ENCODE data around the gene NR2F6. TPM values are rescaled to one million over a fixed set of nuclear protein-coding genes. Genes with fewer than 3 reads are reported as not detected.

NR2F6 gene
- polyA plus RNA-seq, 1 donor (not counting 4 experiments of a cell fraction or from before 2014, with no cell fraction given), result 12.3 TPM

DNA sequence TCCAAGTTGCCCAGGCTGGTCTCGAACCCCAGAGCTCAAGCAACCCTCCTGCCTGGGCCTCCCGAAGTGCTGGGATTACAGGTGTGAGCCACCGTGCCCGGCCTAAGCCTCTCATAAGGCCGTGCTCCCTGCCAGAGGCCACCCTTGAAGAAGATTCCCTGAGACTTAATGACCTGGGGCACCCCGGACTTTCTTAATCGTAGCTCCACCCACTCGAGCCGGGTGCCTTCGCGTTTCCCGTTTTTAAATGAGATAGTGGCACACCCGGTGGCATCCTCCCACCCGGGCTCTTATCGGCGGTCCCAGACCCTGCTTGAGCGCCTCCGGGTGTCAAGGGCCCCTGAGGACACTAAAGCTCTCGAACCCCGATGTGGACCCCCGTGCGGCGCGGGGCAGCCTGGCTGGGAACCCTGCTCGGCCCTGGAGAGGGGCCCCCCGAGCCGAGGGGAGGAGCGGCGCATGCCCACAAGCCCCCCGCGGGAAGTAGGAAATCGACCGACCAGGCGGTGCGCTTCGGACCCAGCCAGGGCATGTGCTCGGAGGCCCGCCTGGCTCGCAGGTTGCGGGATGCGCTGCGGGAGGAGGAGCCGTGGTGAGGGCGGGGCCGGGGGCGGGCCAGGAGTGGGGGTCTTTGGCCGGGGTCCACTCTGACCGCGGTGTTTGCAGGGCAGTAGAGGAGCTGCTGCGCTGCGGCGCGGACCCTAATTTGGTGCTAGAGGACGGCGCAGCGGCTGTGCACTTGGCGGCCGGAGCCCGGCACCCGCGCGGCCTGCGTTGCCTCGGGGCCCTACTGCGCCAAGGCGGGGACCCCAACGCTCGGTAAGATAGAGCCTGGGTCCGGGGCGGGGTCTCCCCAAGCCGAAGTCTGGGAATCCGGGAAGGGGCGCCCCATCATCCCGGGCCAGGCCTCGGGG is 35.9 kb upstream of the NR2F6 start, which contains the start of gene ANKLE1:
Gene ANKLE1, plus strand, starts transcription at position 511 of the 914 bp plus-strand sequence. Its CDS starts 20 bp downstream, at position 531.
- DNase-seq (ENCODE audit: low read depth, low spot score) (no peak), FAIRE-seq (no peak)
- Histone ChIP-seq H3K79me2 (ENCODE audit: control insufficient read depth, insufficient read depth, low read length) (no peaks in the 10 kb centered on the region), H3K4me2 (ENCODE audit: control insufficient read depth, extremely low read depth, insufficient read depth, low read depth, low read length) (peak within 1 kb of the TSS; percentile 91), H3K9me3 (ENCODE audit: control insufficient read depth, low read depth, low read length) (no peaks in the 10 kb centered on the region), H3K27me3 (ENCODE audit: control insufficient read depth, extremely low read depth, insufficient read depth, low read length) (no peaks in the 10 kb centered on the region), H3K9me1 (ENCODE audit: control insufficient read depth, extremely low read depth, insufficient read depth, low read length) (no peaks in the 10 kb centered on the region), H3K36me3 (ENCODE audit: control insufficient read depth in 2 of 2, extremely low read depth in 1 of 2, insufficient read depth in 2 of 2, low read length in 2 of 2) (peaks cover 3 to 10% of the 10 kb centered on the region in 2 experiments), H3K4me3 (ENCODE audit: control insufficient read depth in 2 of 3, extremely low read depth in 1 of 3, insufficient read depth in 2 of 3, low read depth in 1 of 3, low read length in 3 of 3) (peak within 1 kb of the TSS; percentile 9 to 60 (median 44)), H3K4me1 (ENCODE audit: control insufficient read depth, extremely low read depth, insufficient read depth, low read length) (peaks cover 6% of the 10 kb centered on the region), H4K20me1 (ENCODE audit: control insufficient read depth, extremely low read depth, insufficient read depth, low read length) (no peaks in the 10 kb centered on the region), H3K27ac (ENCODE audit: control insufficient read depth, insufficient read depth, low read length) (no peak within 1 kb of the TSS), H3K9ac (ENCODE audit: control insufficient read depth, extremely low read depth, insufficient read depth, low read length) (peak within 1 kb of the TSS; percentile 28), H2AFZ (ENCODE audit: control insufficient read depth, low read length) (peak within 1 kb of the TSS; percentile 78)
- TF ChIP-seq, protein P1, sequence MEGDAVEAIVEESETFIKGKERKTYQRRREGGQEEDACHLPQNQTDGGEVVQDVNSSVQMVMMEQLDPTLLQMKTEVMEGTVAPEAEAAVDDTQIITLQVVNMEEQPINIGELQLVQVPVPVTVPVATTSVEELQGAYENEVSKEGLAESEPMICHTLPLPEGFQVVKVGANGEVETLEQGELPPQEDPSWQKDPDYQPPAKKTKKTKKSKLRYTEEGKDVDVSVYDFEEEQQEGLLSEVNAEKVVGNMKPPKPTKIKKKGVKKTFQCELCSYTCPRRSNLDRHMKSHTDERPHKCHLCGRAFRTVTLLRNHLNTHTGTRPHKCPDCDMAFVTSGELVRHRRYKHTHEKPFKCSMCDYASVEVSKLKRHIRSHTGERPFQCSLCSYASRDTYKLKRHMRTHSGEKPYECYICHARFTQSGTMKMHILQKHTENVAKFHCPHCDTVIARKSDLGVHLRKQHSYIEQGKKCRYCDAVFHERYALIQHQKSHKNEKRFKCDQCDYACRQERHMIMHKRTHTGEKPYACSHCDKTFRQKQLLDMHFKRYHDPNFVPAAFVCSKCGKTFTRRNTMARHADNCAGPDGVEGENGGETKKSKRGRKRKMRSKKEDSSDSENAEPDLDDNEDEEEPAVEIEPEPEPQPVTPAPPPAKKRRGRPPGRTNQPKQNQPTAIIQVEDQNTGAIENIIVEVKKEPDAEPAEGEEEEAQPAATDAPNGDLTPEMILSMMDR (optimal IDR thresholded peaks at IDR 0.05 in 1 of 3, IDR thresholded peaks at IDR 0.05 in 1 of 3, conservative IDR thresholded peaks at IDR 0.05 in 1 of 3; ENCODE audit: extremely low read depth in 1 of 3, insufficient read depth in 2 of 3, low read length in 3 of 3), result no peak
- TF ChIP-seq EZH2 (IDR thresholded peaks at IDR 0.05; ENCODE audit: low read length), result no peak
- dilution Hi-C loops (cut with MboI; ENCODE audit: extremely low pct_ligation_motif_present, low sequenced_read_pairs), result no loop called here

GRCh38 chr19:17279436-17279835 is 33.7 kb upstream of the NR2F6 start:
- H3K9me1 ChIP-seq (ENCODE audit: control insufficient read depth, extremely low read depth, insufficient read depth, low read length), result no peaks in the 10 kb centered on the region
- TF ChIP-seq, protein P1 (optimal IDR thresholded peaks at IDR 0.05 in 1 of 3, IDR thresholded peaks at IDR 0.05 in 1 of 3, conservative IDR thresholded peaks at IDR 0.05 in 1 of 3; ENCODE audit: extremely low read depth in 1 of 3, insufficient read depth in 2 of 3, low read length in 3 of 3), result no peak
- no peak for TF ChIP-seq EZH2 (IDR thresholded peaks at IDR 0.05; ENCODE audit: low read length)
- no peak overlapping the region for H2AFZ ChIP-seq (ENCODE audit: control insufficient read depth, low read length)
- no peak overlapping the region for H3K9ac ChIP-seq (ENCODE audit: control insufficient read depth, extremely low read depth, insufficient read depth, low read length)
- no peaks in the 10 kb centered on the region for H4K20me1 ChIP-seq (ENCODE audit: control insufficient read depth, extremely low read depth, insufficient read depth, low read length)
- H3K27me3 ChIP-seq (ENCODE audit: control insufficient read depth, extremely low read depth, insufficient read depth, low read length), result no peaks in the 10 kb centered on the region
- H3K4me2 ChIP-seq (ENCODE audit: control insufficient read depth, extremely low read depth, insufficient read depth, low read depth, low read length), result no peak overlapping the region
- DNase-seq (ENCODE audit: low read depth, low spot score) (no peak), FAIRE-seq (no peak)
- H3K79me2 ChIP-seq (ENCODE audit: control insufficient read depth, insufficient read depth, low read length), result no peaks in the 10 kb centered on the region
- no peak overlapping the region for H3K4me3 ChIP-seq (ENCODE audit: control insufficient read depth in 2 of 3, extremely low read depth in 1 of 3, insufficient read depth in 2 of 3, low read depth in 1 of 3, low read length in 3 of 3)
- peaks cover 6% of the 10 kb centered on the region for H3K4me1 ChIP-seq (ENCODE audit: control insufficient read depth, extremely low read depth, insufficient read depth, low read length)
- H3K36me3 ChIP-seq (ENCODE audit: control insufficient read depth in 2 of 2, extremely low read depth in 1 of 2, insufficient read depth in 2 of 2, low read length in 2 of 2), result peaks cover 13 to 21% of the 10 kb centered on the region in 2 experiments
- no peak overlapping the region for H3K27ac ChIP-seq (ENCODE audit: control insufficient read depth, insufficient read depth, low read length)
- dilution Hi-C loops (cut with MboI; ENCODE audit: extremely low pct_ligation_motif_present, low sequenced_read_pairs), result no loop called here
- no peaks in the 10 kb centered on the region for H3K9me3 ChIP-seq (ENCODE audit: control insufficient read depth, low read depth, low read length)

Data from keratinocyte (primary cell).